SKM-1 treated with dmso at 0.1 percent for 144 hours (cell line): Measurements from ENCODE around the gene DOCK11.

Experiments
- DNase-seq: peaks from one replicate; lab custom pipeline; 2025; ENCODE audit not compliant: unreplicated experiment; lab: John Stamatoyannopoulos, UW

Gene DOCK11

GRCh38 chrX:118626346-118626745 is 130.7 kb downstream of the DOCK11 start:
- no peak for DNase-seq

- peak; percentile 3 for DNase-seq
Observed at GRCh38 chrX:118627084-118627758, 131.6 kb downstream of the DOCK11 start.

DNA sequence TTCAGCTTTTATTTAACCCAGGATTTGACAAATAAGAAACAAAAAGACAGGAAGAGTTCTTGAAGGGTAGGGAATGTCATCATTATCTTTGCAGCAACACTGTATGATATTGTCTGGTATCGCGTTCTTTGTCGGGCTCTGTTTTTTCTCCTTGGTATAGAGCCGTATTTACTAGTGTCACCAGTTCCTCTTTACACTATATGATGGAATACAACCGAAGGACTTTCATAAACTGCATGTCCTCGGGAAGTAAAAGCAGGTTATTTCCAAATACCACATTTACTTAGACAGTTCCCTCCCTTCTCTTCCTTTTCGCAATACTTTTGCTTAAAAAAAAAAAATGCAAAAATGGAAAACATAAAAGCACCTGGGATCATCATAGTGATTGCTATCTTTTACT is 135.2 kb downstream of the DOCK11 start:
- peak; percentile 73 for DNase-seq

DNA sequence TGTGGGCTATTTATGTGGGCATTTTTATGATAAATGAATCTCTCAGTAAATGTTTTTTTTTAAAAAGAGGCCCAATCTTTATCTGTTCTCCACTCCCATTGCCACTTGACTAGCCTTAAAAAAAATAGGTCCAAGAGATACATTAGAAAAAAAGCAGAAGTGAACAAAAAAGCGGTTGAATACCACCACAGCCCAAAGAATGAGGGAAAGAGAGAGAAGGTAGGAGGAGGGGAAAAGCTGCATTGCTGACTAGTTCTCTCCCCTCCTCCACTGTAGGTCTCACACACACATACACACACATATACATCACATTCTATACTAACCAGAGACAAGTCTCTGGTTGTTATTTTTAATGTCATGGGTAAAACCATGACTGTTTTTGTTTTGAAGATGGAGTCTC is 136.0 kb downstream of the DOCK11 start:
- peak; percentile 57 for DNase-seq

GRCh38 chrX:118632862-118633261 is 137.2 kb downstream of the DOCK11 start:
- peak; percentile 30 for DNase-seq

DNA sequence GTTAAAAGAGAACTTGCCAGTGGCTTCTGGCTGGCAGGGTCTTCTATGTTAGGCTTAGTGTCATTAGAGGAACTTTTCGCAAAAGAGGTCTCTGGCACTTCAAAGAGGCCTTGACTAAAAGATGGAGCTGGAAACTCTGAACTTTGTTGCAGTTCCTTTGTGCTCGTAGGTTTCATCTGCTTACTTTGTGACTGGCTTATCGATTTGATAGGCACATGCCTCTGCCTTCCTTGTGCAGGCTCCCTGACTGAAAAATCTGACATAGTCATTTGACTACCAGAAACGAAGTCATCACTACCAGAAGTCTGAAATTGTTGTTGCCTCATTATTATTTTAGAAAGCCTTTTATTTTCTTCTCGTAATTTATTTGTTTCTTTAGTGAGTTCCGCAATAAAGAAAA is 137.9 kb downstream of the DOCK11 start:
- no peak for DNase-seq

- DNase-seq, result no peak
Observed at GRCh38 chrX:118634336-118634735, 138.7 kb downstream of the DOCK11 start.

- DNase-seq, result no peak
Observed at GRCh38 chrX:118637997-118638396, 142.4 kb downstream of the DOCK11 start.

- DNase-seq, result no peak
Observed at GRCh38 chrX:118644378-118644777, 148.8 kb downstream of the DOCK11 start.

GRCh38 chrX:118652717-118653116 is 157.1 kb downstream of the DOCK11 start:
- DNase-seq, result no peak

DNA sequence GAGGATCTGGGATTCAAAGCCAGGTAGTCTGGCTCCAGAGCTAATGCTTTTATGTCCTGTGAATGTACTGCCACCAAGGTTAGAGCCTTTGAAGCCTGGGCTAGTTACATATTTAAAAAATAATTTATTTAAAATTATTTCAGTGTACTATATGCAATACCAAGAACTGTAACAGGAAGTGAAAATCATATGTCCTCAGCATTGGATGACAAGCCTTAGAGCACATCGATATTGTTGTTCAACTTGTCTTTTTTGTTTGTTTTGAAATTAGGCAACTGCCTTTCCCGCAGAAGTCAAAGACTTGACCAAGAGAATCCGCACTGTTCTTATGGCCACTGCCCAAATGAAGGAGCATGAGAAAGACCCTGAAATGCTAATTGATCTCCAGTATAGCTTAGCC is 158.7 kb downstream of the DOCK11 start:
- DNase-seq, result no peak

- DNase-seq, result no peak
Observed at GRCh38 chrX:118655561-118656246, 160.1 kb downstream of the DOCK11 start.

DNA sequence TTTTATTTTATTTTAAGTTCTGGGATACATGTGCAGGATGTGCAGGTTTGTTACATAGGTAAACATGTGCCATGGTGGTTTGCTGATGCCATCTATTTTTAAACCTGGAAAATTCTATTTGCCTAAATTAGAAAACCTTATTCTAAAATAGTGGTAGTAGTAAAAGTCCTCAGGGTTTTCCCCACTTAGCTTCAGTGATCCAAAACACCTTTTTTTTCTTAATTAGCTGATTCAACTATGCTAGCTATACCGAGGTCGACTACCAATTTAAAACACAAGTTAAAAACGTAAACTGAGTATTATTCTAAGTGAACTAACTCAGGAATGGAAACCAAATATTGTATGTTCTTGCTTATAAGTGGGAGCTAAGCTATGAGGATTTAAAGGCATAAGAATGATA is 161.8 kb downstream of the DOCK11 start:
- no peak for DNase-seq

- DNase-seq, result no peak
Observed at GRCh38 chrX:118660085-118660484, 164.5 kb downstream of the DOCK11 start.

- no peak for DNase-seq
Observed at GRCh38 chrX:118665204-118665603, 169.6 kb downstream of the DOCK11 start.

- DNase-seq, result no peak
Observed at GRCh38 chrX:118666521-118666920, 170.9 kb downstream of the DOCK11 start.

- no peak for DNase-seq
Observed at GRCh38 chrX:118669435-118669834, 173.8 kb downstream of the DOCK11 start.

DNA sequence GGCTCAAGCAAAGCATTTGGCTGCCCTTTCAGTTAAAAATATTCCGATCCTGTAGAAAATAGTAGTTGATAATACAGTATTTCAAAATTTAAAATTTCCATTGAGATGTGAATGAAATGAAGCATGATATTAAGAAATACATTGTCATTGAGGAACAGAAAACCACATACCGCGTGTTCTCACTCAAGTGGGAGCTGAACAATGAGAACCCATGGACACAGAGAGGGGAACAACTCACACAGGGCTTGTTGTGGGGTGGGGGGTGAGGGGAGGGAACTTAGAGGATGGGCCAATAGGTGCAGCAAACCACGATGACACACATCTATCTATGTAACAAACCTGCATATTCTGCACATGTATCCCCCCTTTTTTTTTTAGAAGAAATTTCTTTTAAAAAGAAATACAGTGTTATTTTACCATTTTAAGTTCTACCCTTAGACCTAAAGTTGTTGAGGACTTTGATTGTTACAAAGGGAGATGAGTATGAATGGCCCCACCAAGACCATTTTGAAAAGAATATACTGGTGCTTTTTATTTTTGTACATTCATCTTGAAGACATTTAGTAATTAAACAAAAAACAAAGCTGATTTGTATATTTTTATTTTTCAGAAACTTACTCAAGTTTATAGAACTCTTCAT is 179.8 kb downstream of the DOCK11 start:
- no peak for DNase-seq

DNA sequence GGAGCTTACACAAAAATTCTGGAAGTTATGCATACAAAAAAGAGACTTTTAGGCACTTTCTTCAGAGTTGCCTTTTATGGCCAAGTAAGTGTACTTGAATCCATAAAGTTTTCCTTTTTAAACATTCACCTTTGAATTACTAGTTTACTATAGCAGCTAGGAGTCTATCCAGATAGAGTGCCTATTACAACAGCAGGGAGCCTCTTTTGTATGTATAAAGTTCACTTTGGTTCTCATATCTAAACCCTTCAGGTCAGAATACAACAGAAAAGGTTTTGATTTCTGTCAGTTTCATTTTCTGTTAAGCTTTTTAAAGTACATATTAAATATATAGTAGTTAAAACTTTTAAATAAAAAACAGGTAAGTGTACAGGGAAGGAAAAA is 180.3 kb downstream of the DOCK11 start:
- DNase-seq, result no peak

GRCh38 chrX:118677318-118677717 is 181.7 kb downstream of the DOCK11 start:
- DNase-seq, result no peak

DNA sequence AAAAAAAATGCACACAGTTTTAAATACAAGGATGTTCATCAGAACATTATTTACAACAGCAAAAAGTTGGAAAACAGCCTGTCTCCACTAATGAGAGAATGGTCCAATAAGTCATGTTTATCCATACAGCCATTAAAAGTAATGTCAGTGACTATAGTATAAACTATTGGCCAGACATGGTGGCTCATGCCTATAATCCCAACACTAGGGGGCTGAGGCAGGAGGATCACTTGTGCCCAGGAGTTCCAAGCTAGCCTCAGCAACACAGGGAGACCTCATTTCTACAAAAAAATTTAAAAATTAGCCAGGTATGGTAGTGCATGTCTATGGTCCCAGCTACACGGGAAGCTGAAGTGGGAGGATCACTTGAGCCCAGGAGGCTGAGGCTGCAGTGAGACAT is 183.7 kb downstream of the DOCK11 start:
- DNase-seq, result no peak

GRCh38 chrX:118682258-118683014 is 186.8 kb downstream of the DOCK11 start:
- DNase-seq, result no peak
